SK-N-MC (cell line): ENCODE data around the gene TRIP6.

Experiments
- EZH2 ChIP-seq: fragments of 200-600 bp; sonication (generic); IDR thresholded peaks from one replicate; pipeline ENCODE4 v1.6.1; 2017; ENCODE audit warnings: antibody characterized with exemption
- FOXP2 ChIP-seq: optimal IDR thresholded peaks from 2 replicates; pipeline ENCODE3; 2011; ENCODE audit warnings: mild to moderate bottlenecking, moderate library complexity; ENCODE audit not compliant: insufficient read depth; ENCODE audit errors: extremely low read length, control extremely low read depth
- POLR2AphosphoS5 ChIP-seq: IDR thresholded peaks from 2 replicates; pipeline ENCODE4 v1.6.1; 2012; ENCODE audit warnings: mild to moderate bottlenecking, low read depth, low read length, borderline replicate concordance

GRCh38 chr7:100878013-100878412 is 10.8 kb downstream of the TRIP6 start:
- TF ChIP-seq POLR2AphosphoS5 (no peak), EZH2 (no peak), FOXP2 (no peak)
